ENCODE results near the gene GPR27.
A peak's percentile ranks its signal among the peaks of the same experiment; 100 is the strongest.

The GPR27 gene

DNA sequence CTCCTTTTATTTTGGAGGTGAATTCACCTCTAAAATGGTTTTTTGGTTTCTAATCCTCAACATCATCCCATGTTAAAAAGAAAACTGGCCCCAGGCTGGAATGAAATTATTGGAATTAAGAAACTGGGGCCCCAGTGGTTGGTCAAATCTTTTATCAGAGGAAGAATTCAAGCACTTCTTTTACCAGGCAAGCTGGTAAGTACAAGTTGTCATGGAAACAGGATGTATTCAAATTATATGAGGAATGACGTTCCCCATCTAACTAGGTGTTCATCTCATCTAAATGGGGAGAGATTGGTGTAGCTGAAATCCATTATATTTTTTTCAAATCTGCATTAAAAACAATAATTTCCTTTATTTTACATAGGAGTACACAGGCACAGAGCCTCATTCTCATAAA, 18.8 kb upstream of the GPR27 start:
- DNase-seq: no peak

DNA sequence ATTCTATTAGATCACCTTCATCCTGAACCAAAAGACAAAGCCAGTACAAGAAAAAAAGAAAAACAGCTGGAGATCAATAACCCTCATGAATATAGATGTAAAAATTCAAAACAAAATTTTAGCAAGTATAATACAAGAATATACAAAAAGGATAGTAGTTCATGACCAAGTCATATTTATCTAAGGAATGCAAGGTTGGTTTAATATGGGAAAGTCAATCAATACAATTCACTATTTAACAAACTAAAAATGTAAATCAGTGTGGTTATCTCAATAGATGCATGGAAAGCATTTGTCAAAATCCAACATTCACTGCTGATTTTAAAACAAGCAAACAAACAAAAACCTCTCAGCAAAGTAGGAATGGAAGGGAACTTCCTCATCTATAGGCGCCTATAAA, 11.0 kb upstream of the GPR27 start:
- DNase-seq: no peak

DNA sequence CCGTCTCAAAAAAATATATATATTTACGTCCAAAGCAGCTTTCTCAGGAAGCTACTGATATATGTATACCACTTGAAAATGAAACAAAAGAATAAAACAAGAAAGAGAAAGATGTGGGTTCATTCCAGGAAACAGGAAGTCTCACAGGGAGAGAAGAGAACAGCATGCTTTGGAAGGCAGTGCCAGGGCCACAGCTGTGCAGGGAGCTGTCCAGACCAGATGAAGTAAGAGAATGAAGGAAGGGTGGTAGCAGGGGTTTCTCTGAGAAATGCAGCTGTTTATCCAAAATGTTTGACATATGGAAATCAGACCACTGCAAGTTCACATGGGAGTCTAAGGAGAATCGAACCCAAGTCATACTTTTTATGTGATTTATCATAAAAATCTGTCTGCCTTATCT, 8.9 kb upstream of the GPR27 start:
- DNase-seq: no peak

DNA sequence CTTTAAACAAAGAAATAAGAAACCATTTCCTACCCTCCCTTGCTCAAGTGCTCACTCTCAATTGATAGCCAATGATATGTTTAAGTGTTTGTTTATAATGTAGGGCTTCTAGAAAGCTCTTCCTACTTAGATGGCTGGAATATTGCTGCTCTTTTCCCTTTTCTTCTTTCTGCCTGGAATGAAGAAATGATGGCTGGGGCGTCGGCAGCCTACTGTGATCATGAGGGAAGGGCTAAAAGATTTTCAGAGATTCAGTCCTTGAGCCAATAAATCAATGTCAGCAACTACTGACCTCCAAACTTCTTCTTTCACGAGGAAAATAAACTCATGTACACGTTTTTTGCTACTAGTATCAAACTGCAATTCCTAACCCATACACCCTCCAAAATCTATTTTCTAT, 2.1 kb upstream of the GPR27 start:
- no peak for DNase-seq

DNA sequence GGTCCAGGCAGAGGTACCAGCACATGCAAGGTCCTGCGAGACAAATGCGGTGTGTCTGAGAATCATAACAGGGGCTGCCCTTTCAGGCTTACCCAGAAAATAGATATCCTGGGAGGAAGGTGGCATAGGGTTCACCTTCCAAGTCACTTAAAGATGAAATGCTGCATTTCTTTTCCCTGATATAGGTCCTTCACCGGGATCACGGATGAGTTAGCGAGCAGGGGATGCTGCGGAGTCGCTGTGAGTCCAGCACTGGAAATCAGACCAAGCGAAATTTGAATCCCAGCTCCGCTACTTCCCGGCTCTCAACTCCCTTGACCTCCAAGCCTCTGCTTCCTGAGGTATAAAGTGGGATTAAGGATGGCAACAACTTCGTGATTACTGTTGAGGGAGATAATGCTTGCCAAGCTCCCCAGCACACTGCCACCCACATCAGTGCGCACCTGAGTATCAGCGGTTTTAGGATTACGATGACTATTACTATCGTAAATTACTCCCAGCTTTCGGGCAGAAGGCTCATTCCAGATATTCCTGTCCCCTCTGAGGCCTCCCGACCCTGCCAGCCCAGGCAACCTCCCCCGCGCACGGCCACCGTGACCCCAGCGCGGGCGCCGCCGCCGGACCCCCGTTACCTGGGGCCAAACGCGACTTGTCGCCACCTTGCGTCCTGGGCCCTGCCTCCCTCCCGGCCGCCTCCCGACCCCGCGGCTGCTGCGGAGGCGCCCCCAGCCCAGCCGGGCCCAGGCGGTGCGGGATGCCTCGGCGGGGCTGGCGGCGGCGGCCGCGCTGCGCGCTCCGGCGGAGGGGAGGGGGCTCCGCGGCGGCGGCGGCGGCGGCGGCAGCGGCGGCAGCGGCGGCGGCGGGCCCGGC, 589 bp upstream of the GPR27 start:
- no peak for DNase-seq

DNA sequence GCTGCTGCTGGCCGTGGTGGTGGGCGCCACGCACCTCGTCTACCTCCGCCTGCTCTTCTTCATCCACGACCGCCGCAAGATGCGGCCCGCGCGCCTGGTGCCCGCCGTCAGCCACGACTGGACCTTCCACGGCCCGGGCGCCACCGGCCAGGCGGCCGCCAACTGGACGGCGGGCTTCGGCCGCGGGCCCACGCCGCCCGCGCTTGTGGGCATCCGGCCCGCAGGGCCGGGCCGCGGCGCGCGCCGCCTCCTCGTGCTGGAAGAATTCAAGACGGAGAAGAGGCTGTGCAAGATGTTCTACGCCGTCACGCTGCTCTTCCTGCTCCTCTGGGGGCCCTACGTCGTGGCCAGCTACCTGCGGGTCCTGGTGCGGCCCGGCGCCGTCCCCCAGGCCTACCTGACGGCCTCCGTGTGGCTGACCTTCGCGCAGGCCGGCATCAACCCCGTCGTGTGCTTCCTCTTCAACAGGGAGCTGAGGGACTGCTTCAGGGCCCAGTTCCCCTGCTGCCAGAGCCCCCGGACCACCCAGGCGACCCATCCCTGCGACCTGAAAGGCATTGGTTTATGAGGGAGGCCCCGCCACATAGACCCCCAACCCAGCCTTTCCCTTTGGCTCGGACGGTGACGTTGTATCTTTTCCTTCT, 1.1 kb downstream of the GPR27 start:
- DNase-seq: no peak

DNA sequence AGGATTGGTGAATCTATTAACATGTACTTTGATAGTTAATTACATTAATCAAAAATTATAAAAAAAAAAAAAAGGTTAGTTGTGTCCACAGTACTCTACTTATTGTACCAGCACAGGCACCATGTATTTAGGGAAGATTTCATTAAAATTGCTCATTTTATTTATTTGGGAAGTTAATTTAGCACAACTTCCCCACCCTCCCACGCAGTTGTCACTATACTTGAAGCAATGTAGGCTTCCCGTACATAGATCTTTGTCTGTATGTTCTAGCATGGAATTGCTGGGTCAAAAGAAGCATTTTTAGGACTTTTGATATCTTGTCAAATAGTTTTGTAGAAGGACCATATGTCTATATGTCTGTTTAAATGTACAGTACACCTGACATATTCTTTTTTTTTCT, 4.4 kb downstream of the GPR27 start:
- no peak for DNase-seq

DNA sequence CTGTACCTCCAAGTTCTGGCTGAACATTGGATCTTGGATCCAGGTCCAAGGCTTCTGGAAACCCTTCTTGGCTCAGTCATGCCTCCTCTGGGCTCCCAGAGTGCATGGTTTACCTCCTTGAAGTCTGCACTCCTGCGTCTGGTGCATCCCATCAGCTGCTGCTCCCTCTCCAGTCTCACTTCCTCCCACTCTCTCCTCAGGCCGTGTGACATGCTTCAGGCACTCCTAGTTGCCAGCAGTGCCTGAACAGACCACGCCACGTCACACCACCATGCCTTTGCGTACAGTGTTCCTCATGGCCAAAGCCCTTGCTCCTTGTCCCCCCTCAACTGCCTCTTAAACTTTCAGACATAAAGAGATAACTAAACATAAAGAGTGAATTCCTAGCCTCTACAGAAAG, 5.7 kb downstream of the GPR27 start:
- peak; percentile 62 for DNase-seq

DNA sequence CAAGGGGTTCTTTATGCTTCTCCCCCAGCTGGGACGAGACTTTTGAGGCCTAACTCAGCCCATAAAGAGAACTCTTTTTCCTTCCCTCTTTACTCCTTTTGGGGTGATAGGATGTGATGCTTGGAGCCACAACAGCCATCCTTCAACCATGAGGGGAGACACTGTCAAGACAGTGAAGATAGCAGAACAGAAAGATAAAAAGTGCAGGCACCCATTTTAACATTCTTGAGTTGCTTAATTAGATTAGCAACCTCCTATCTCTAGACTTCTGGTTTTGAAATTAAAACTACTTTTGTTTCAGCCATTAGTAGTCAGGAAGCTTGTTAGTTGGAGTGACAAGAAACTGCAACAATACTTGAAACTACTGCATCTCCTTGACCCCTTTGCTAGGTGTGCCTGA, 6.5 kb downstream of the GPR27 start:
- DNase-seq: no peak

DNA sequence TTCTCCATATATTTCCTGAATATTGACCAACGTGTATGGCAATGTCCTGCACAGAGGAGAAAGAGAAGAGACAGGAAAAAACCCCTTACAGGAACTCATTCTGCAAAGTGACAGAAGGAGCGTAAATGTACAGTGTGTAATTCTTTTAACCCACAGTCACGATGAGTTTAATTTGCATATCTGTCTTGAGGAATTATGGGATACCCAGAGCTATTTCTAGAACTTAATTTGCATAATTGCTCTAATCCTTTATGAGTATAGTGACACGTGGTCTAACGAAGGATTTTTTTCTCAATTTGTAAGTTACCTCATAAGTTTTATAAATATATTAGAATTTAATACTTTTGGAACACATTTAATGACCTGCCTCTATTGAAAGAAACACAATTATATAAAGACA, 9.8 kb downstream of the GPR27 start:
- no peak for DNase-seq

DNA sequence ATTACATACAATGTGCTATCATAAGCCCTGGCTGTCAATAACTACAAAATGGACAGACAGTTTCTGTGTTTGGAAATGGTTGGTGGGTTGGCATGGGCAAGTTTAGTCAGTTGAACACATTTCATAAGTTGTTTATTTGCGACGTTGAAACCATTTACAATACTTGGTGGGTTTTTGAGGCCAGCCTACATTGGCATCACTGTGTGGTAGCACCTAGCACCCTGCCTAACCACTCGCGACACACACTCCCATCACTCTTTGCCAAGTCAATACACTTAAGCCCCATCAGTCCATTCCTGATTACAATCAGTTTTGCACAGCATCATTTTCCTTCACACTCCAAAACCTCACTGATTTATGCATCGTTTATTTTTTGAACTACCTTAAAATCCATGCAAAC, 17.5 kb downstream of the GPR27 start:
- DNase-seq: no peak

DNA sequence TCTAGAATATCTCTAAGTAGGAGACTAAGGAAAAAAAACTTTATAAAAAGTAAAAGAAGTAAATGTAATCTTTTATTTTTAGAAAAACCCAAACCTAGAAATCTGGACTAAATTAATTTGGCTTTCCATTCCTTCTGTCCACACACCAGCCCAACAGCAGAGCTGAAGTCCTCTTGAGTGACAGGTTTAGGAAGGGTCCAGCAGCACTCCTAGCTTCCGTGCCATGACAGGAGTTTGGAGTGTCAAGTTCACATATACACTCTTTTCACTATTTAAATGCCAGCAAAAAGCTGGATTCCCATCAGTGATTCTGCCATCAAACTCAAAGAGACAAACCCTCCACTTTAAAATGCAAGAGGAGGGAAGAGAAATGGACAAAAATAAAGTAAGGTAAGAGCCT, 18.2 kb downstream of the GPR27 start:
- DNase-seq: no peak

DNA sequence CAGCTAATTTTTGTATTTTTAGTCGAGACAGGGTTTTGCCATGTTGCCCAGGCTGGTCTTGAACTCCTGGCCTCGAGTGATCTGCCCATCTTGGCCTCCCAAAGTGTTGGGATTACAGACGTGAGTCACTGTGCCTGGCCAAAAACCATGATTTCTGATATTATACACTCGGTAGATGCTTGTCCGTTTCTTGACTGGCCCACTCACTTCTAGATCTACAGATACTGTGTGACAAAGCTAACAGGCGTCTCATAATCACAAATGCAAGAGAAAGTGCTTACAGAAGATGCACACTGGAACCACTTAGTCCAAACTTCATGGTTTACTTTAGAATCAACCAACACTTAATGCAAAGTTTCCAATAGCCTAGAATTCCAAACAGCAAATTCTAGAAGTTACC, 22.9 kb downstream of the GPR27 start:
- DNase-seq: no peak

DNA sequence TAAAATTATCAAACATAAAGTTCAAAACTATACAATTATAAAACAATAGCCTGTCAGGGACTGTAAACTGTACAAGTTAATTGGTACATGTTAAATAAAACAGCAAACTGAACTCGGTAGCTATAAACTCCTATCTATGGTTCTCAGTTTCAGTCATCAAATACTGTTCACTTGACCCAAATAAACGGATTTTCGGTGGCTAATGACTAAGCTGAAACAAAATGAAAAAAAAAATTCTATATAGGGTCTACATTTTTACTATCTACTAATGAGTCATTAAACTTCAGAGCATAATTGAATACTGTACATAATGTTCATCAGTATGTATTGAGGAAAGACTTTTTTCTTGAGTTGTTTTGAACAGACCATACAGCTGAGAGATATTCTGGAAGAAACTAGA, 24.7 kb downstream of the GPR27 start:
- DNase-seq: no peak

DNA sequence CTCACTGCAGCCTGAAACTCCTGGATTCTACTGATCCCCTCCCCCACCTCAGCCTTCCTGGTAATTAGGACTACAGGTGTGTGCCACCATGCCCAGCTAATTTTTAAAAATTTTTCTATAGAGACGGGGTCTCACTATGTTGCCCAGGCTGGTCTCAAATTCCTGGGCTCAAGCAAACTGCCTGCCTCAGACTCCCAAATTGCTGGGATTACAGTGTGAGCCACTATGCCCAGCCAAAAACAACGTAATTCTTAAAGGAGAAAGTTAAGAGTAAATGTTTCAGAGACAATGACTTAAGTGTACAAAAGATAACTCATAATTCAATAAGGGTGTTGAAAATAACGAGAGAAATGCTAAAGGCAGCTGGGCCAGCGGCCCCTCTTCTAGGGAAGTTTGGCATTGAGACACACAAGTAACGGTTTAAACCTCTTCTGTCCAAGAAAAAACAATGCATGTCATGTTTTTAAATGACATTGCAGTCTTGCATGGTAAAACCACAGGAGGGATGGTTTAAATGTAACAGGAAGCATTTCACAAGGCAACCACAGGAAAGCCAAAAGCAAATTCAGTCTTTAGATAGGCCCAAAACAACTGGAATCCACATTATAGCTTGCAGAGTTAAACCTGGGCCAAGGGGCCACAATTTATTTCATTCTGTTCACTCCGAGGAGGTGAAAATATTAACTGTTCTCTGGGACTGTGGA, 26.2 kb downstream of the GPR27 start:
- peak; percentile 94 for DNase-seq

DNA sequence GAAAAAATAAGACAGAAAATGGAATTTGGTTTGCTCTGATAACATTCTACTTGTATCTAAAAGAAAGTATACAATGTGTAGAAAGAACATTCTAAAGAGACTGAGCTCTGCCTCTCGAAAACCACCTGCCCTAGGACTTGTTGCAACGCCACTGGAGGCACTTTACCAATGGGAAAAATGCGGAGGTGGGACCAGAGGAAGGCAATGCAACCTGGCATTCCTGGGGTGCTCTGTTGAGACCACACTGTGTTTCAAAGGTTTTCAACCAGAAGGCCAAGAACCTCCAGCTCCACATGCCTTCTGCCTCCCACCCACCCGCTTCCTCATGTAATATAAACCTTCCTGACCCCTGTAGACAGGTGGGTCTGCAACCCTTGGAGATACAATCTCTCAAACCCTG, 26.8 kb downstream of the GPR27 start:
- DNase-seq: no peak

DNA sequence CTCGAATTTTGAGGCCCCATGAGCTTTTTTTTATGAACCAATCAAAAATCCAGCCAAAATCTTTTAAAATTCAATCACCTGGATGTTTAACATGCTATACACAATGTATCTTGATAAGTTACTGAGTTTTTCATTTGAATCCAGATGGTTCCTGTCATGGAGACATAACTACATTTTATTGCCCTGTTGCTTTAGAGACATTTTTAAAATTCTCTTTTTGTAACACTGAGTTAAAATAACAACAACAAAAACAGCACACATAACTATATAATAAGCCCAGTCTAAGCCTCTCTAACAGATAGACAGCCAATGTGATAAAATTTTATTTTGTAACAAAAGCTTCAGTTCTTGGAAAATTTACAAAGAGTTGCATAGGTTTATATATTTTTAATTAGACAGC, 29.5 kb downstream of the GPR27 start:
- no peak for DNase-seq

DNA sequence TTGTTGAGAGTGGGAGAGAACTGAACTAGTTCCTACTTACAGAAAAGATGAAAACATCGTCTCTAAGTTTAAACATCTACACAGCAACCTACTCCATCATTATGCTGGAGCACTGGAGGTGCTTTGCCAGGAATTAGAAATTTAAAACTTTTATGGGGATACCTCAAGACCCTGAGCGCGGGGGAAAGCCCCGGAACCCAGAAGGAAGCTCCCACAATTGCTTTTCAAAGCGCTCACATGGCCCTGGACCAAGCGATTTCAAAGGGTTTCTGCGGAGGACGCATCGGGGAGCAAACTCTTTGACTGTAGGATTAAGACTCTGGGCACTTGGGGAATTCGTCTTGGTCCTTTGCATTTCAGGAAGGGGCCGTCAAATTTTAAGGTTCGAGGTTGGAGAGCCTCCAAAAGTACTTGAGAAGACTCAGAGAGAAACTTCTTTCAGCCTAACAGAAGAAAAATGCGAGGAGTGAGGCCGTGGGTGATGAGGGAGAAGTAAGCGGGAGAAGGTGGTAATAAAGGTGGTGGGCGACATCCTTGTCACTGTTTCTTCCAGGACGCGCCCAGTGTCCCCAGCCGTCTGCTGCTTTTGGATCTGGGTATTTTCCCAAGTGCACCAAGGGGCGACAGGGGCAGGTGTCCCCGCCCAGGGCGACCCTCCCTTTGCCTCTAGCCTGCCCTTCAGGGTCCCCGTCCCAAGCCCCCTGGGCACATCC, 30.7 kb downstream of the GPR27 start:
- no peak for DNase-seq

DNA sequence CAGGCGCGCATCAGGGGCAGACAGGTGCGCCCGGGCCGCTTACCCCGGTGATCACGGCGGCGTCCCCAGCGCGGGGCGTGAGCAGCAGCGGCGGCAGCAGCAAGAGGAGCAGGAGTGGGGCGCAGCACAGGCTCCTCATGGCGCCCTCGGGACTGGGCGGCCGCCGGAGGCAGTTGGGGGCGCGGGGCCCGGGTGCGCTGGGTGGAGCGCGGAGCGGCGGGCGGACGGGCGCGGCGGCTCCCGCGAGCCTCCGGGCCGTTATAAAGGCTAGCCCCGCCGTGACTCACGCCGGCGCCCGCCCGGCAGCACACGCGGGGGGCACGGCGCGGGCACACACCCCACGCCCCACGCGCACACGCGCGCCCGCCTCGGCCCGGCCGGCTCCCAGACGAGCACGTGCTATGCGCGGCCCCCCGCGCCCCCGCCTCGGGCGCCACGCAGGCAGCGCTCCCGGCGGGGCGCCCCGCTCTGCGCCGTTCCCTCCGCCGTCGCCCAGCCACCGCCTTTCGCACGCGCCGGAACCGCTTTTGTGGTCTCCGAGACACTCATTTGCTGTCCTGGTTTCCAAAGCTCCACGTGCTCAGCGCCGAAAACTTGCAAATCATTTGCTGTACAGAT, 31.4 kb downstream of the GPR27 start, which contains the start of gene PROK2:
Gene PROK2, minus strand, starts transcription at position 235 of the 618 bp plus-strand sequence. Its CDS starts 96 bp downstream, at position 139.
- DNase-seq: peak; percentile 8

DNA sequence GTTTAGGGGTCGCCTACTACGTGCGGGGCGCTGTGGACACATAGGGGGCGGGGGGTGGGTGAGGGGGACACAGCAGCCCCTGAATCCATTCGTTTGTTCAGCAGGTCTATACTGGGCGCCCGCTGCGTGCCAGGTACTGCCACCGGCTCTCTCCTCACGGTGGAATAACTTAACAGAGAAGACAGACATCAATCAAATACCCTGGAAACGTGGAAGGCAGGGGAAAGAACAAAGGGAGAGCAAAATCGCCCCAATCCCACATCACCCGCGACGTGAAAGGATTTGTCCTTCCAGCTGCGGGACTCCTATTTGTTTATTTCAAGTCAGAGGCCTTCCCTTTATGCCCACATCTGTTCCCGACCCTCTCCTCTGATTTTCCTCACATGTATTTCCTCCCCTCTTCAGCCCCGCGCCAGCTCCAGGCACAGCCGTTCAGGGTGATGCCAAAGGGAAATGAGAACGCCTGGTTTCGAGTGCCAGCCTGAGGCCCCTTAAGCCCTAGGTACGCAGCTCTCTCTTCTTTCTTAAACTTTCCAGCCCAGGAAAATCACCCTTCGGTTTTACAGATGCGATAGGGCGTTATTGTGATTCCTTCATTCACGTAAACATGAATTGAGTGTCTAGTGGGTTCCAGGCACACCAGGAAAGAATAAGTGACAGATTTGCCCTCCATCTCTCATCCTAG, 32.0 kb downstream of the GPR27 start:
- no peak for DNase-seq

DNA sequence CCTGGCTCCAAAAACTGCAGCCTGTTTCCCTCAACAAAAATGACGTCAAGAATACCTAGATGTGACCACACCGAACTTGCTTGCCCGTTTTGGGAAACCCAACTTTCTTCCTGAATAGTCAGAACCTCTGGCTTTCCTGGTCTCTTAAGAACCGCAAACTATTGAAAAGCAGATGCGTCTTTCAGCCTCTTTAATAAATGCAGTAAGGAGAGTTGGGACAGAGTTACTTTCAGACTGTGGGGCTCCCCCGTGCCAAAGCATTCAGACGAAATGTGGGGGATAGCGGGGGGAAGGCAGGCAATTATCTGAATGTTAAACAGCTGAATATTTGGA, 32.5 kb downstream of the GPR27 start:
- DNase-seq: no peak

DNA sequence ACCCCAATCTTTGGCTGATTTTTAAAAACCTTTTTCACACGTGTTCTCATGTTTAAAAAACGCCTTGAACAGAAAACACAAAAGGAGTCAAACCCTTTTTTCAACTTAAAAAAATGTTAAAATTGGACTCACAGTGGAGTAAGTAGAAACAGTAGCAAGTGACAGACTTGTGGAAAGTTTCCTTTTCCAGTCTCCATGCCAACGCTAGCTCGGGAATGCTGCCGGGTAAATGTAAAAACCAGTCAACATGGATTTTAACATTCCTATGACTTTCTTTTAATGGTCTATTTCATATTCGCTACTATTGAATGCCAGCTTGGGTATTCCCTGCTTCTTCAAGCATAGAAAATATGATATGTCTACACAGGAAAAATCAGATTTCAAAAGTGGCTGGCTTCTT, 32.9 kb downstream of the GPR27 start:
- no peak for DNase-seq
